ENCODE data around the gene PELO. TPM values are rescaled to one million over a fixed set of nuclear protein-coding genes. Genes with fewer than 3 reads are reported as not detected.

The PELO gene
- total RNA-seq, 2 experiments from 2014 or later = 11.4 to 12.8 TPM

DNA sequence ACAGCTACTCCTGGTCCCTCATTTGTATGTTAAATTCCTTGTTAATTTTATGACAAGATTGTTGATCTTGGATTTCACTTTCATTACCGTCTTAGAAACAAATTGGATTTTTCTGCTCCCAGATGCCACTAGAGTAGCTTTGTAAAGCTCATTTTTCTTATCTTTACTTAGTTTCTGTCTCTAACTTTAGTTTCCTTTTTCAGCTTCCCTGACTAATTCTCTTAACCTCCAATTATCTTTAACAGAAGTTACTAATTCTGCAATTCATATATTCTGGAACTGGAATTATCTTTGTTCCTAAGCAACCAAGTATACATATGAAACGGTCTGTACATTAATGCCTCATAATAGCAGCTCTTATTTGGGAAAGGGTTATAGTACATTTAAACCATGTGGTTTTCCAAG, 16.7 kb downstream of the PELO start:
- peak overlapping the region; percentile 4 for H3K4me3 Mint-ChIP-seq
- peaks cover 38% of the 10 kb centered on the region for H3K4me1 Mint-ChIP-seq (ENCODE audit: low read depth)
- H3K27ac Mint-ChIP-seq = no peak overlapping the region
- H3K9me3 Mint-ChIP-seq = no peaks in the 10 kb centered on the region
- H3K27me3 Mint-ChIP-seq (ENCODE audit: low read depth) = no peaks in the 10 kb centered on the region
- peaks cover 38% of the 10 kb centered on the region for H3K36me3 Mint-ChIP-seq (ENCODE audit: low read depth)
- CTCF ChIA-PET = interaction anchor here (1.4 to 1.8 kb wide), 2 partner anchors 17 to 111 kb away, joined by 4 to 7 read pairs; partner anchors contain the start of genes ITGA1 and PELO
- intact Hi-C loops (cut with micrococcal nuclease) = loop anchor here (5.0 kb wide), 2 partner anchors 183 to 1508 kb away; partner anchors contain the start of genes ARL15 and ITGA2
- DNase-seq = no peak

DNA sequence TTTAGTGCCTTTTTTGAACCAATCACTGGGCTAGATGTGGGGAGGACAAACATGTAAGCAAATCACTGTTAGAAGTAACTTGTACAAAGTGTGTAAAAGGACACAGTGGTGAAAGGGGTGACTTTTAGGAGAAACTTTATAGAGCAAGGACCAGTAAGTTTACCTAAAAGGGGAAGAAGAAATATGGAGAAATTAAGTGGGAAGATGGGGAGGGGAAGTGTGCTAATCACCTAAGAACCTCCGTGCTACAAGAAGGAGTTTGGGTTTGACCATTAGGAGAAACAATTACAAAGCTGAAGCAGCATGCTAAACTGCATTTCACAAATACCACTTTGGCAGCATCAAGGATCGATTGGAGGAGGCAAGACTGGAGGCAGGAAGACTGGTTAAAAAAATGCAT, 17.3 kb downstream of the PELO start:
- intact Hi-C loops (cut with micrococcal nuclease) = loop anchor here (5.0 kb wide), 2 partner anchors 182 to 1507 kb away; partner anchors contain the start of genes ARL15 and ITGA2
- no peaks in the 10 kb centered on the region for H3K9me3 Mint-ChIP-seq
- H3K4me1 Mint-ChIP-seq (ENCODE audit: low read depth) = peaks cover 40% of the 10 kb centered on the region
- no peak overlapping the region for H3K4me3 Mint-ChIP-seq
- peaks cover 36% of the 10 kb centered on the region for H3K36me3 Mint-ChIP-seq (ENCODE audit: low read depth)
- no peak for DNase-seq
- H3K27ac Mint-ChIP-seq = no peak overlapping the region
- no peaks in the 10 kb centered on the region for H3K27me3 Mint-ChIP-seq (ENCODE audit: low read depth)
- CTCF ChIA-PET = interaction anchor here (1.4 to 1.8 kb wide), 2 partner anchors 18 to 110 kb away, joined by 4 to 7 read pairs; partner anchors contain the start of genes ITGA1 and PELO

DNA sequence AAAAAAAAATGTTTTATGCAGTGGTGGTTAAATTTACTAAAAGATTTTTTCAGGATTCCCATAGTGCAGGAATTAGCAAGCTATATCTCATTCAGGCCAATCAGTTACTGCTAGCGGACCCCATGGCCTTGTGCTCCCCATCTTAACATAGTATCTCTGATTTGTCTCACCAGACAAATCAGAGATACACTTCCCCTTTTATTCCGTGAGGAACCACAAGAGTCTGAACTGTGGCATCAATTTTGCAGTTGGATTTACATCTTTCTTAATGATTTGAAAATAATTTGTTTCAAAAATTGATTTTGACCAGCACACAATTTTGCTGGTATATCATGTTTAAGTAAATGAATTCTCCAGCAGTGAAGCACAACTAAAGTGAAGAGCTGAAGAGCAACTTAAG, 17.9 kb downstream of the PELO start:
- peaks cover 40% of the 10 kb centered on the region for H3K4me1 Mint-ChIP-seq (ENCODE audit: low read depth)
- intact Hi-C loops (cut with micrococcal nuclease) = no loop called here
- H3K27me3 Mint-ChIP-seq (ENCODE audit: low read depth) = no peaks in the 10 kb centered on the region
- CTCF ChIA-PET = no interaction called here
- no peak for DNase-seq
- H3K36me3 Mint-ChIP-seq (ENCODE audit: low read depth) = peaks cover 32% of the 10 kb centered on the region
- no peak overlapping the region for H3K27ac Mint-ChIP-seq
- H3K4me3 Mint-ChIP-seq = no peak overlapping the region
- no peaks in the 10 kb centered on the region for H3K9me3 Mint-ChIP-seq

DNA sequence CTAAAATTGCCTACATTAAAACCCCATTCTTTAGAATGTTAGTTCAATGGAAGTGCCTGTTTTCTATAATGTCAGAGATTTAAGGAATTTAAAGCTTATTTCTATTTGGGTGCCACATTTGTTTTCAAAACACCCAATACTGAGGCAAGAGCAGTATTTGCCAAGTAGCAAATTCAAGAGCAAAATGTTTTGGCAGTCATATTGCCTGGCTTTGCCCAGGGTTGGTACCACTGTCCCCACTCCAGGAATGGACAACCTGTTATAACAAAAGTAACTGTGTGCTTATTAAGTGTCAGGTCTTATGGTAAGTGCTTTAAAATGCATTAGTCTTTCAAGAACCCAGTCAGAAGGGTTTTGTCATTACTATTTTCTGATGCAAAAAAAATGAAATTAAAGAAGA, 19.3 kb downstream of the PELO start:
- CTCF ChIA-PET = interaction anchor here (0.7 kb wide), 1 partner anchor 113 kb away, joined by 4 read pairs; no protein-coding TSS in a partner anchor
- no peak for DNase-seq
- Mint-ChIP-seq H3K4me3 (no peak overlapping the region), H3K27ac (no peak overlapping the region), H3K27me3 (ENCODE audit: low read depth) (no peaks in the 10 kb centered on the region), H3K9me3 (no peaks in the 10 kb centered on the region), H3K4me1 (ENCODE audit: low read depth) (peaks cover 31% of the 10 kb centered on the region), H3K36me3 (ENCODE audit: low read depth) (peaks cover 20% of the 10 kb centered on the region)
- intact Hi-C loops (cut with micrococcal nuclease) = no loop called here

DNA sequence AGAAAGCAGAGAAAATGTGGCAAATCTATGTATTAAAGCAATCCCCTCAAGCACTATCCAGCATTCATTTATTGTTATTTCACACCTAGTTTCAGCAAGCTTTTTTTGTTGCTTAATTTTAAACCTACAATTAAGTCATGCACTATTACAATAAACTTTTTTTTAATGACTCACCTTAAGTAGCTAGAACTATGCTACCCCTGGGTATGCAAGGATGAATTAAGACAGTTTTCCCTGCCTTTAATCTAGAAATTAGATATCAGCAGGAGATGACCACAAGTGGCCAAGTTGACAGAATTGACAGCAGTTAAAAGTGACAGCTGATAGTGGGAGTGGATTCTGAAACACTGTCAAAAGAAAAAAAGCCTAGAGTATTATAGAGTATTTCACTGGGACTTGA, 20.0 kb downstream of the PELO start:
- Mint-ChIP-seq H3K4me3 (no peak overlapping the region), H3K4me1 (ENCODE audit: low read depth) (peaks cover 28% of the 10 kb centered on the region), H3K27ac (no peak overlapping the region), H3K36me3 (ENCODE audit: low read depth) (peaks cover 18% of the 10 kb centered on the region), H3K27me3 (ENCODE audit: low read depth) (no peaks in the 10 kb centered on the region), H3K9me3 (no peaks in the 10 kb centered on the region)
- CTCF ChIA-PET = interaction anchor here (0.7 to 1.1 kb wide), 4 partner anchors 9 to 343 kb away, joined by 3 to 4 read pairs (median 3); no protein-coding TSS in a partner anchor
- DNase-seq = no peak
- intact Hi-C loops (cut with micrococcal nuclease) = no loop called here

DNA sequence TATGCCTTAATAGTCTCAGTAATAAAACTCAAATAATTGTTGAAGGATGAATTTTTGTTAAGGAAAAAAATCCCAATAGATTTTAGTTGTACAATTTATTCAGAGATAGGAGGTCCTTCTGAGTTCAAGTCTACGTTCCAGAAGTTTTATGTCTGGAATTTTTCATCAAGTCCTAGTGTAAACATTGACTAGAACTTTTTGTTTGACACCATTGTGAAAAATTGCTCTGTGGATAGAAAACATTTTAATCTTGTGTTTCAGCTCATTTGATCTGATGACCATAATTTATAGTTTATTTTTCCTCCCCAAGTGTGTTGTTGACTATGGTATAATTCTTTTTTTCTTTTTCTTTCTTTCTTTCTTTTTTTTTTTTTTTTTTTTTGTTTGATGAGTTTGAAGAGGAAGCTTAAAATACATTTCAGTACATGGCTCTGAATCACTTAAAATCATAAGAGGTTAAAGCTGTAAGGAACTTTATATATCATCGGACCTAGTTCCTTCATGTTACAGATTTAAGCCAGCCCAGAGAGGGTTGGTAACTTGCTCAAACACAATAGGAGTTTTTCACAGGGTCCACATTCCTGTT, 20.7 kb downstream of the PELO start:
- peaks cover 22% of the 10 kb centered on the region for H3K4me1 Mint-ChIP-seq (ENCODE audit: low read depth)
- CTCF ChIA-PET = interaction anchor here (0.7 to 1.1 kb wide), 3 partner anchors 9 to 344 kb away, joined by 3 read pairs; no protein-coding TSS in a partner anchor
- DNase-seq = no peak
- no peak overlapping the region for H3K4me3 Mint-ChIP-seq
- H3K27ac Mint-ChIP-seq = no peak overlapping the region
- peaks cover 15% of the 10 kb centered on the region for H3K36me3 Mint-ChIP-seq (ENCODE audit: low read depth)
- no peaks in the 10 kb centered on the region for H3K9me3 Mint-ChIP-seq
- intact Hi-C loops (cut with micrococcal nuclease) = no loop called here
- no peaks in the 10 kb centered on the region for H3K27me3 Mint-ChIP-seq (ENCODE audit: low read depth)

DNA sequence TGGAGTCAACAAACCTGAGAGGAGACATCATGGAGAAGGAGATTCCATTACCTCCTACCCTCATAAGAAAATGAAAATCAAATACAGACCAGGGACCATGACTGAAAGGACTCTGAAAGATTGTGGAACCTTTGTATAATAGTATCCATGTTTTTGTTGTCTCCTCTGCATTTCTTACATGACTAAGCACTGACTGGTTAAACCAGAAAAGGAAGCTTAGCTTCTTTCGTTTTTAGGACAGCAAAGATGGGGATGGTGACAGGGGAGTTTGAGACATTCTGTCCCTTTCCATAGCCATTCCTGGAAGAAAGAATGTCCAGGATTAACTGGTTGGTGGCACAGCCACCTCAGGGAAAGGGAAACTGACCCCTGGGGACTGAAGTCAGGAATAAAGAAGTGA, 22.2 kb downstream of the PELO start:
- no peaks in the 10 kb centered on the region for H3K9me3 Mint-ChIP-seq
- peaks cover 12% of the 10 kb centered on the region for H3K4me1 Mint-ChIP-seq (ENCODE audit: low read depth)
- peaks cover 6% of the 10 kb centered on the region for H3K36me3 Mint-ChIP-seq (ENCODE audit: low read depth)
- no peak overlapping the region for H3K27ac Mint-ChIP-seq
- H3K4me3 Mint-ChIP-seq = no peak overlapping the region
- no peaks in the 10 kb centered on the region for H3K27me3 Mint-ChIP-seq (ENCODE audit: low read depth)
- no peak for DNase-seq
- CTCF ChIA-PET = no interaction called here
- intact Hi-C loops (cut with micrococcal nuclease) = no loop called here

DNA sequence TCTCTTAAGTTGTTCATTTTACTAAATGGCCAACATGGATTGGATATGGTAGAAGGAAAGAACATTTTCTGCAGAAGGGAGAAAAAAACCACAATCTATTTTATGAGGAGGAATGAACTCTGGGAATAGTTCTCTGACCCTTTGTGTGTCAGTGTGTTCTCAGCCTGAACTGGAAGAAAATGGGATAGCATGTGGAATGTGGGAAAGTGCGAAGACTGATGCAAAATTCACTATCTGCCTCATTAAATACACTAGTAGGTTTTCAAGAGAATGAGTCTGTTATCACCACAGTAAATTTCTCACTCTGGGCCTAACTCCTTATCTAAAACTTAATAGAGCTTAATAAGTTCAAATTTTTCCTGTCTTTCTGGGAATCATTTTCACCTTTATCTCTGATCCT, 22.7 kb downstream of the PELO start:
- peaks cover 8% of the 10 kb centered on the region for H3K4me1 Mint-ChIP-seq (ENCODE audit: low read depth)
- DNase-seq = no peak
- no peak overlapping the region for H3K4me3 Mint-ChIP-seq
- CTCF ChIA-PET = no interaction called here
- no peaks in the 10 kb centered on the region for H3K27me3 Mint-ChIP-seq (ENCODE audit: low read depth)
- H3K36me3 Mint-ChIP-seq (ENCODE audit: low read depth) = peaks cover 2% of the 10 kb centered on the region
- H3K27ac Mint-ChIP-seq = no peak overlapping the region
- H3K9me3 Mint-ChIP-seq = no peaks in the 10 kb centered on the region
- intact Hi-C loops (cut with micrococcal nuclease) = no loop called here

DNA sequence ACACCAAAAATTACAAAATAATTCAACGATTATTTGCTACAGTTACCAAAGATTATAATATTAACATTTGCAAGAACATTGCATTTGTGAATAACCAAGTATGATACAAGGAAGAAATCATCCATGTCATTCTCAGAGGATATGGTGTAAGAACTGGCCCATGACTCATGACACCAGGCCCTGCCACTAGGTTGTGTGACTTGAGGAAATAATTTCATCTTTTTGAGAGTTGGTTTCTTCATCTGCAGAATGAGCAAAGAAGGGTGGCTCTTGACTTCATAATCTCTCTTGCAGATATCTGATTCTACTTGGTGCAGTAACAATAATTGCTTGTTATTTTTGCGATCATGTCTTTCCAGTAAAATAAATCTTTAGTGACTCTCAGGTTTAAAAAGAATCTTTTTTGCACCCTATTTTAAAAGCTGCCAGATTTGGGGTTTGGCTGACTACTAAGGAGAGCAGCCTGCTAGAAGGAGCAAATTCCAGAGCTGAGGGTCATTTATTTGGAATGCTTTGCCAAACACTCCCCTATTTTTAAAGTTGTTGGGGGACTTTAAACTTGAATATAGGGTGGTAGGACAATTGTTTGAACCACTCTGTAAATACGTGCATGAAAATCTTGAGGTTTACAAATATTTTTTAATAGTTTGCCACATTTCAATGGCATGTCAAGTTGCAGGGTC, 23.5 kb downstream of the PELO start:
- Mint-ChIP-seq H3K4me3 (no peak overlapping the region), H3K4me1 (ENCODE audit: low read depth) (peaks cover 6% of the 10 kb centered on the region), H3K36me3 (ENCODE audit: low read depth) (no peaks in the 10 kb centered on the region), H3K27me3 (ENCODE audit: low read depth) (no peaks in the 10 kb centered on the region), H3K27ac (no peak overlapping the region), H3K9me3 (no peaks in the 10 kb centered on the region)
- no peak for DNase-seq
- intact Hi-C loops (cut with micrococcal nuclease) = no loop called here
- CTCF ChIA-PET = no interaction called here

DNA sequence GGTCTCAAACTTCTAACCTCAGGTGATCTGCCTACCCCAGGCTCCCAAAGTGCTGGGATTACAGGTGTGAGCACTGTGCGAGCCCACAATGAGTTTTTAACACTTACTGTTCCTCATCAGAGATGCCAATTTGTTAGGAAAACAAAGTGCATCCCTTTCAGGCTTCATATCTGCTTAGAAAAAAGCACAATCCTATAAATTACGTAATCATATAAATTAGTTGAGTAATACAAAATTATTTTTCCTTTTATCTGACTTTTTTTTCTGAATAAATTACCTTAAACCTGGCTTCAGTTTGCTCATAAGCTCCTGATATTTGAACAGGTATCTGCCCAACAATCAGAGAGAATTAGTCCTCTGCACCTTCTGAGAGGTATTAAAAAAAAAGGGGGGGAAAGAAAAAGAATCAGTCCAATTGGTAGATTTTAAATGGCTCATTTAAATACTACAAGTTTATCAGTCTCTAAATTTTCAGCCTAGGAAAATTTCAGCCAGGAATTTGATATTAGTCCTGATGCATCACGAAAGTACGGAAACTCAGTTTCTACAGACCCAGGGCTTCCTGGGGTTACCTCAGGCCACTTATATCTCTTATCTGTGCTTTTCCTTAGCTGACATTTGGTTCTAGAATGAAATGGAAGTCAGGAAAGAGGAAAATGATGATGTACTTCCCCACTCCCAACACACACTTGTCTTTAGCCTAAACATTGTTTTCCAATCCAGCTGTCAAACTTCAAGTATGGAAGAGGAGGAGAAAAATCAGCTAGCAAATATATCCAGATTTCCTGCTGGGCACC, 26.8 kb downstream of the PELO start:
- DNase-seq = no peak
- no peaks in the 10 kb centered on the region for H3K36me3 Mint-ChIP-seq (ENCODE audit: low read depth)
- H3K4me1 Mint-ChIP-seq (ENCODE audit: low read depth) = peaks cover 2% of the 10 kb centered on the region
- intact Hi-C loops (cut with micrococcal nuclease) = no loop called here
- CTCF ChIA-PET = no interaction called here
- no peaks in the 10 kb centered on the region for H3K9me3 Mint-ChIP-seq
- no peak overlapping the region for H3K4me3 Mint-ChIP-seq
- no peaks in the 10 kb centered on the region for H3K27me3 Mint-ChIP-seq (ENCODE audit: low read depth)
- H3K27ac Mint-ChIP-seq = no peak overlapping the region

DNA sequence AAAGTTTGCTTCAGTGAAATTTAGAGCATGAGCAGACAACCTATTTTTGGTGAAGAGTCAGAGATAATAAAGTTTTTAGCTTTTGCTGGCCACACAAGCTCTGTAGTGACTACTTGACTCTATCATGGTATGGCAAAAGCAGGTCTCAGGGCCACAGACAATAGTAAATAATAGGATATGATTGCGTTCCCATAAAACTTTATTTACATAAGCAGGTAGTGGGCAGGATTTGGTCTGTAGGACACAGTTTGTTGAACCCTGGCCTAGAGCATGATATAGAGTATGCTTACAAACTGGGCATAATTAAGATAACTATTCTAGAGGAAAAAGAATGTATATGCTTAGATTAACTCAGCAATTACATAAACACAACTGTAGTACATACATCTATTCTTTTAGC, 30.1 kb downstream of the PELO start:
- H3K4me1 Mint-ChIP-seq (ENCODE audit: low read depth) = no peaks in the 10 kb centered on the region
- DNase-seq = no peak
- no peaks in the 10 kb centered on the region for H3K36me3 Mint-ChIP-seq (ENCODE audit: low read depth)
- no peaks in the 10 kb centered on the region for H3K27me3 Mint-ChIP-seq (ENCODE audit: low read depth)
- H3K4me3 Mint-ChIP-seq = no peak overlapping the region
- no peaks in the 10 kb centered on the region for H3K9me3 Mint-ChIP-seq
- intact Hi-C loops (cut with micrococcal nuclease) = no loop called here
- CTCF ChIA-PET = no interaction called here
- H3K27ac Mint-ChIP-seq = no peak overlapping the region

DNA sequence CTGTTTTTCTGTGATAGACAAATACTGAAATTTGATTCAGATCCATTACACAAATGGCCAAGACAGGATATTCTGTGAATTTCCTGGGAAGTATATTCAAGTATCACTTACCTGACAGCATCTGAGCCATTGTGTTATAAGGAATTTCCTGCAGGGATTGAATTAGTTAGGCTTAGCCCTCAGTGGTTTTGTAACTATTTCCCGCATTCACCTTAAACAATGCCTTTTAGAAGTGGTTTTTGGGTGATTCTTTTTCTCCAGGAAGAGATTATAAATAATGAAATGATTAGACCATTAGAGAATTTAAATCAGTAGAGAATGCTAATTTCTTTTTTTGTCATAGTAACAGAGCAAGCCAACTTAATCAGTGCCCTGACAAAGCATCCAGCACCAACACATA, 30.6 kb downstream of the PELO start:
- H3K27ac Mint-ChIP-seq = no peak overlapping the region
- no peaks in the 10 kb centered on the region for H3K4me1 Mint-ChIP-seq (ENCODE audit: low read depth)
- CTCF ChIA-PET = no interaction called here
- H3K27me3 Mint-ChIP-seq (ENCODE audit: low read depth) = no peaks in the 10 kb centered on the region
- H3K9me3 Mint-ChIP-seq = no peaks in the 10 kb centered on the region
- H3K36me3 Mint-ChIP-seq (ENCODE audit: low read depth) = no peaks in the 10 kb centered on the region
- DNase-seq = no peak
- intact Hi-C loops (cut with micrococcal nuclease) = no loop called here
- H3K4me3 Mint-ChIP-seq = no peak overlapping the region

Data from activated naive CD4-positive, alpha-beta T cell treated with anti-CD3 and anti-CD28 coated beads for 36 hours (primary cell).